ENCODE data around the gene SVOPL.

DNA sequence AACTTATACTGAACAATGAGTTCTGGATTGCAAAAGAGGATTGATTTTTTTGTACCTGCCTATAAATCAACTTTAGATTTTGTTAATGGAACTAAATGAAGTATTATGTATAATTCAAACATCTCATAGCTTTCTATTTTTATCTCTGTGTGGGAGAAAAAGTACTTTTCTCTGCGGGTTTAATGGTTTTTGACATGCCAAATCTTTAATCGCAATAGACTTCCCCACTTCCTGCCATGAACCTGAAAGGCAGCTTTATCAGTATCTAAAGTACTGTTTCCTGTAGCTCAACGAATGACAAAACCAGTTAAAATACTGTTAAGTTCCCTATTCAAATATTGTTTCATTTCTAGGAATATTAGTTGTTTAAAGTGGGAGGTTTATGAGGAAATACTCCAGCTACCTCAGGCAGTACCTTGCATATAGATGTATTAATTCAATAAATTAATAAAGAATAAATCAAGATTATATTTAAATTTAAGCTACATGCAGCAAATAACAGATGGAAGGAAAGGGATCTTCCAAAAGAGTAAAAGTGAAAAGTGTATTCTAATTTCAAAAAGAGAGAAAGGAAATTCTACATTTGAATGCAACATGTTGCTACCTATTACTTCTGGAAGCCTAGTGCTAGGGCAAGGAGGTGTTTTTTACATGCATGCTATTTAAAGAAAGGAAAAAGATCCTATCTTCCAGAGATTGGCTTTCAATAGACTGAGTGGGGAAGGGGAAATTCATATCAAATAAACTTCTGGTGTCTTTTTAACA, 75.9 kb downstream of the SVOPL start:
- TF ChIP-seq CTCF (conservative IDR thresholded peaks at IDR 0.05 in 1 of 2, IDR thresholded peaks at IDR 0.05 in 1 of 2; ENCODE audit: low read depth in 1 of 2, low read length in 2 of 2) (no peak), EZH2 (IDR thresholded peaks at IDR 0.05; ENCODE audit: low read length, missing control alignments) (no peak)

Data from fibroblast of lung (primary cell).